Ovary (tissue), 9 donors: Measurements from ENCODE around the gene GJC2. TPM values are rescaled to one million over a fixed set of nuclear protein-coding genes. Genes with fewer than 3 reads are reported as not detected.

Source experiments
- DNase-seq, 5 donors: peaks; one replicate each; pipeline ENCODE4 v3.0.0-alpha.2; 2019 to 2020
- H3K27ac ChIP-seq, 2 donors: fragments of 200-600 bp; one replicate each; pipeline versions ENCODE4 v1.5.1 to v1.8.0; 2019 to 2022
- H3K27me3 ChIP-seq: fragments of 200-600 bp; one replicate; pipeline ENCODE4 v1.8.0; 2022
- H3K36me3 ChIP-seq: fragments of 200-600 bp; sonication (generic); one replicate; pipeline ENCODE4 v1.5.1; 2019
- H3K4me1 ChIP-seq: one replicate; pipeline ENCODE4 v1.8.1; 2013; ENCODE audit warnings: mild to moderate bottlenecking, moderate library complexity; ENCODE audit not compliant: insufficient read depth
- H3K4me3 ChIP-seq: fragments of 200-600 bp; sonication (generic); one replicate; pipeline ENCODE4 v1.5.1; 2017
- H3K9me3 ChIP-seq, 2 donors: fragments of 200-600 bp in 1 of 2; sonication (generic) in 1 of 2; one replicate each; pipeline versions ENCODE4 v1.5.1 to v1.8.1; 2013 to 2019; ENCODE audit warnings: mild to moderate bottlenecking in 1 of 2, moderate library complexity in 1 of 2
- CTCF ChIP-seq, 3 donors: fragments of 450-650 bp in 2 of 3; fragments of 200-600 bp in 1 of 3; IDR thresholded peaks; one replicate each; pipeline versions ENCODE4 v1.5.1 to v1.8.0; 2016 to 2022; ENCODE audit warnings: antibody characterized with exemption in 3 of 3, mild to moderate bottlenecking in 1 of 3
- EP300 ChIP-seq: sonication (generic); formaldehyde crosslinking; IDR thresholded peaks from one replicate; pipeline ENCODE4 v1.6.1; 2017; ENCODE audit warnings: antibody characterized with exemption
- POLR2A ChIP-seq: fragments of 450-650 bp; IDR thresholded peaks from one replicate; pipeline ENCODE4 v1.6.1; 2017; ENCODE audit warnings: antibody characterized with exemption, mild to moderate bottlenecking, moderate library complexity
- WGBS, 3 donors: extraction: QIAGEN DNeasy Blood & Tissue Kit in 1 of 3; methylation state at CpG; one replicate each; pipeline versions ENCODE4 v1.1.5 to v1.1.7; 2013 to 2017; 5-methylcytosine and 5-hydroxymethylcytosine counted together
- intact Hi-C, 4 donors: fragments of 100-400 bp; cut with DNase I; formaldehyde crosslinking; loops; one replicate each; pipeline versions ENCODE4 v1.11.0 to v1.15.1; 2022 to 2023
- polyA plus RNA-seq, 2 donors: library from polyadenylated mRNA; stranded (reverse); fragments of 200-250 nt in 1 of 2; fragments of 350-450 nt in 1 of 2; fragmentation: Illumina TruSeq in 1 of 2; extraction: RNeasy Lipid Tissue Mini Kit (QIAGEN cat#74804) in 1 of 2; gene quantifications; one replicate each; pipeline ENCODE4 v1.2.3, GENCODE V29; 2013 to 2014
- total RNA-seq, 7 donors: library from RNA; depleted of rRNA in 2 of 7; stranded (reverse); fragments of >200 nt in 2 of 7; fragmentation: NEBNext Ultra II Directional in 3 of 7; extraction: Animal tissue kit (Norgen Biotek cat#: 25700) in 3 of 7; gene quantifications; one replicate each; pipeline versions ENCODE4 v1.1.0 to v1.2.4, GENCODE V29; 2016 to 2023
- donor health status: DM: no; HTN: no; CAD: no; lungs with moderate emphysema.
- donor health status: DM: no; HTN: no; CAD: no.
- donor health status: Bipolar disorder and iron deficiency.
- donor health status: DM: yes; HTN: yes; CAD: no.
- donor health status: DM: no; HTN: no; CAD: no.
- donor health status: DM: yes; HTN: yes; CAD: no.

GJC2 gene
- total and polyA plus RNA-seq, 9 donors, result 0.18 to 12.6 (median 6.1) TPM

GRCh38 chr1:228158151-228159007, 8.6 kb downstream of the GJC2 start:
- H3K36me3 ChIP-seq, result no peaks in the 10 kb centered on the region
- TF ChIP-seq CTCF (IDR thresholded peaks at IDR 0.05) (no peak), POLR2A (no peak), EP300 (no peak)
- intact Hi-C loops, result no loop called here
- WGBS, 3 donors, result 13 to 34% (median 21%) methylated on average over 73 to 98 of the region's 98 CpGs
- DNase-seq, result peak in 2 of 5 donors; percentile 49 to 51
- no peaks in the 10 kb centered on the region for H3K27me3 ChIP-seq
- no peak overlapping the region for H3K27ac ChIP-seq
- no peaks in the 10 kb centered on the region for H3K9me3 ChIP-seq
- peaks cover 10% of the 10 kb centered on the region for H3K4me1 ChIP-seq
- H3K4me3 ChIP-seq, result no peak overlapping the region

DNA sequence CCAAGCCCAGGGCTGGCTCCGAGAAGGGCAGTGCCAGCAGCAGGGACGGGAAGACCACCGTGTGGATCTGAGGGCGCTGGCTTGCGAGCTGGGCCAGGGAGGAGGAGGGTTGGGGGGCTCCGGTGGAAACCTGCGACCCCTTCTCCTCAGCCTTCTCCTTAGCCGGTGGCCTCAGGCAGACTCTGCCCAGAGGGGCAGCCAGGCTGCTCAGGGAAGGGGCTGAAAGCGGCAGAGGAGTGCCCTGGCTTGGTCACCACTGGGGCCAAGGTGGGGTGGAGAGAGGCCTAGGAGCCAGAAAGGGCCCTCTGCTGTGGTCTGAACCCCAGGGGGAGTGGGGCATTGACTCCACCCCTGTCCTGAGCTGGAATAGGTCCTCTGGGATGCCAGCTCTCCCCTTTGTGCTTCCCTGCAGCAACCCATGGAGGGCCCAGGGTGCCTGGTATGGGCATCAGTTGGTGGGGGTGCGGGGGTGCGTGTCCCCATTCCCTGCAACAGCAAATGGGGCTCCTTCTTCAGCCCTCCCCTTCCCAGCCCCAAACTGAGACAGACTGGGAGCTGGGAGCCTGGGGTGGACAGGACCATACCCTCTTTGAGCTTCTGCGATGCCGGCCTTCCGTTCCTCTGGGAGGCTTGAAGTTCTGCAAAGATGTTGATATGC, 9.4 kb downstream of the GJC2 start:
- Histone ChIP-seq H3K27ac (no peak overlapping the region), H3K27me3 (no peaks in the 10 kb centered on the region), H3K36me3 (no peaks in the 10 kb centered on the region), H3K4me3 (no peak overlapping the region), H3K4me1 (peaks cover 10% of the 10 kb centered on the region), H3K9me3 (no peaks in the 10 kb centered on the region)
- no peak for TF ChIP-seq CTCF (IDR thresholded peaks at IDR 0.05)
- DNase-seq, result peak in 2 of 5 donors; percentile 24 to 35
- WGBS, 3 donors, result 67 to 81% (median 80%) methylated on average over 14 of the region's 14 CpGs
- intact Hi-C loops, result no loop called here

- Histone ChIP-seq H3K4me3 (no peak overlapping the region), H3K4me1 (peaks cover 10% of the 10 kb centered on the region), H3K27me3 (no peaks in the 10 kb centered on the region), H3K36me3 (no peaks in the 10 kb centered on the region), H3K9me3 (no peaks in the 10 kb centered on the region), H3K27ac (no peak overlapping the region)
- peak in 3 of 5 donors; percentile 18 to 38 (median 23) for DNase-seq
- intact Hi-C loops, result loop anchor here in 1 of 4 donors (10.0 kb wide), 1 partner anchor 245 kb away; the partner anchor contains the start of gene TRIM11
- 66 to 84% (median 75%) methylated on average over 14 to 15 of the region's 15 CpGs for WGBS, 3 donors
- no peak for TF ChIP-seq EP300
- TF ChIP-seq CTCF (IDR thresholded peaks at IDR 0.05), result no peak
- no peak for TF ChIP-seq POLR2A
Measured at GRCh38 chr1:228160201-228160761, 10.6 kb downstream of the GJC2 start.

DNA sequence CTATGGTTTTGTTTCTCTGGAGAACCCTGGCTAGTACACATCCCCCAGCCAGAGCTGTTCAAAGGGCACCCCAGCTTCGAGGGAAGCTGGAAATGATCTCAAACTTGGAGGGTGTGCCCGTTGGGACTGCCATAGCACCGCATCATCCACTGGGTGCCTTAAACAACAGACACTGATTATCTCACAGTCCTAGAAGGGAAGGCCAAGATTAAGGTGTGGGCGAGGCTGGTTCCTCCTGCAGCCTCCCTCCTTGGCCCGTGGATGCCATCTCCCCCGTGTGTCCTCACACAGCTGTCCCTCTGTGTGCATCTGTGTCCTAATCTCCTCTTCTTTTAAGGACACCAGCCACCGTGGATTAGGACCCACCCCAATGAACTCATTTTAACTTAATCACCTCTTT, 11.6 kb downstream of the GJC2 start:
- no peak overlapping the region for H3K27ac ChIP-seq

More for the DNA sequence above, 11.6 kb downstream of the GJC2 start:
- intact Hi-C loops, result loop anchor here in 1 of 4 donors (10.0 kb wide), 1 partner anchor 243 kb away; the partner anchor contains the start of gene TRIM11
- Histone ChIP-seq H3K4me1 (peaks cover 12% of the 10 kb centered on the region), H3K4me3 (no peak overlapping the region), H3K27me3 (no peaks in the 10 kb centered on the region), H3K9me3 (no peaks in the 10 kb centered on the region), H3K36me3 (no peaks in the 10 kb centered on the region)
- DNase-seq, result peak in 1 of 5 donors; percentile 15
- TF ChIP-seq EP300 (no peak), POLR2A (no peak), CTCF (IDR thresholded peaks at IDR 0.05) (no peak)
- 29 to 48% (median 32%) methylated on average over 6 to 7 of the region's 7 CpGs for WGBS, 3 donors
